GM12878 (cell line): Measurements from ENCODE around the gene ANKMY1. TPM values are rescaled to one million over a fixed set of nuclear protein-coding genes. Genes with fewer than 3 reads are reported as not detected.

Experiments used
- ATAC-seq: fragments of 200-7000 bp; cut with Tn5 transposase; 3 replicates; pipeline ENCODE4 v1.9.1; 2020; ENCODE audit warnings: mild to moderate bottlenecking, moderate library complexity
- BruUV-seq: library from RNA; stranded (reverse); fragments of 400-500 nt; replicated peaks from 2 replicates; lab custom pipeline; 2021; lab: Mats Ljungman, UMichigan
- CTCF ChIA-PET: fragments of 300-600 bp; sonication (Branson Sonifier 250); formaldehyde crosslinking; extraction: SDS; loops from one replicate; lab custom pipeline; 2021; ENCODE audit warnings: inconsistent platforms; lab: Yijun Ruan, JAX
- POLR2A ChIA-PET: fragments of 350-600 bp; formaldehyde crosslinking; extraction: SDS; loops from one replicate; lab custom pipeline; 2021; ENCODE audit warnings: inconsistent platforms; lab: Charles Lee
- RAD21 ChIA-PET: fragments of 300-600 bp; sonication (Branson Sonifier 250); formaldehyde crosslinking; loops from one replicate; lab custom pipeline; 2023; ENCODE audit warnings: antibody characterized with exemption; ENCODE audit not compliant: unreplicated experiment; lab: Charles Lee
- SMC1A ChIA-PET: fragments of 300-600 bp; sonication (Branson Sonifier 250); formaldehyde crosslinking; loops from one replicate; lab custom pipeline; 2023; ENCODE audit not compliant: unreplicated experiment, uncharacterized antibody; lab: Charles Lee
- DNase-seq: peaks from one replicate; pipeline ENCODE4 v3.0.0-alpha.2; 2011; ENCODE audit warnings: low read depth, low spot score
- FAIRE-seq: peaks from 3 replicates; lab custom pipeline; 2011; peaks lifted over from hg19 to GRCh38; lab: Jason Lieb, UNC
- H2AFZ ChIP-seq: 2 replicates; pipeline ENCODE4 v1.6.0; 2011; ENCODE audit warnings: low read depth, low read length, control low read depth; ENCODE audit not compliant: control insufficient read depth
- H3K27ac ChIP-seq: 2 replicates; pipeline ENCODE4 v1.5.1; 2011; ENCODE audit warnings: control low read depth; ENCODE audit not compliant: control insufficient read depth, insufficient read depth
- H3K27me3 ChIP-seq, 2 experiments: replicated peaks in 1 of 2; 2 replicates each; pipeline versions ENCODE4 v1.6.0 to v1.6.1; 2011; ENCODE audit warnings: low read length in 1 of 2; ENCODE audit not compliant: control insufficient read depth in 2 of 2, insufficient read depth in 2 of 2
- H3K36me3 ChIP-seq, 2 experiments: 2 replicates each; pipeline ENCODE4 v1.5.1; 2011; ENCODE audit warnings: low read length in 1 of 2; ENCODE audit not compliant: control insufficient read depth in 2 of 2, insufficient read depth in 2 of 2
- H3K4me1 ChIP-seq: 2 replicates; pipeline ENCODE4 v1.6.1; 2011; ENCODE audit warnings: mild to moderate bottlenecking, low read length, moderate library complexity, mixed read lengths; ENCODE audit not compliant: control insufficient read depth, insufficient read depth
- H3K4me2 ChIP-seq: 2 replicates; pipeline ENCODE4 v1.6.0; 2011; ENCODE audit warnings: control low read depth; ENCODE audit not compliant: control insufficient read depth, insufficient read depth
- H3K4me3 ChIP-seq: fragments of 200-600 bp; sonication (generic); 2 replicates; pipeline ENCODE4 v1.5.1; 2016
- H3K79me2 ChIP-seq: 2 replicates; pipeline ENCODE4 v1.6.0; 2011; ENCODE audit warnings: low read length; ENCODE audit not compliant: control insufficient read depth, insufficient read depth
- H3K9ac ChIP-seq: 2 replicates; pipeline ENCODE4 v1.8.0; 2011; ENCODE audit warnings: low read length, control low read depth, mixed read lengths; ENCODE audit not compliant: control insufficient read depth, insufficient read depth
- H3K9me3 ChIP-seq: replicated peaks from 3 replicates; pipeline ENCODE4 v1.5.1; 2011; ENCODE audit warnings: mild to moderate bottlenecking, low read length; ENCODE audit not compliant: control insufficient read depth, insufficient read depth
- H4K20me1 ChIP-seq: 2 replicates; pipeline ENCODE4 v1.6.0; 2011; ENCODE audit not compliant: control insufficient read depth, insufficient read depth
- CREB1 ChIP-seq: IDR thresholded peaks from 2 replicates; pipeline ENCODE4 v1.6.1; 2012; ENCODE audit warnings: low read depth, mild to moderate bottlenecking, inconsistent platforms
- CTCF ChIP-seq, 3 experiments: IDR thresholded peaks in 2 of 3; conservative IDR thresholded peaks in 1 of 3; 2 replicates each; pipeline ENCODE4 v1.5.1; 2011; ENCODE audit warnings: low read depth in 3 of 3, low read length in 3 of 3, mild to moderate bottlenecking in 3 of 3, control low read depth in 2 of 3, moderate library complexity in 2 of 3, inconsistent platforms in 1 of 3, mixed read lengths in 1 of 3; ENCODE audit not compliant: control insufficient read depth in 2 of 3, insufficient read depth in 1 of 3; ENCODE audit errors: extremely low read depth in 1 of 3
- E2F4 ChIP-seq: IDR thresholded peaks from 2 replicates; pipeline ENCODE4 v1.6.1; 2012; ENCODE audit warnings: low read depth, low read length, improper control_type of control experiment
- EP300 ChIP-seq, 2 experiments: fragments of 150-350 bp in 1 of 2; IDR thresholded peaks; 2 replicates each; pipeline ENCODE4 v1.6.1; 2011 to 2012; ENCODE audit warnings: low read depth in 2 of 2, low read length in 2 of 2, borderline replicate concordance in 1 of 2, improper control_type of control experiment in 1 of 2, inconsistent platforms in 1 of 2; ENCODE audit not compliant: control insufficient read depth in 1 of 2
- EZH2 ChIP-seq: IDR thresholded peaks from 2 replicates; pipeline ENCODE4 v1.6.1; 2012; ENCODE audit warnings: low read depth, mild to moderate bottlenecking, control low read depth, inconsistent platforms, low read length, borderline replicate concordance; ENCODE audit not compliant: control insufficient read depth
- FOS ChIP-seq: IDR thresholded peaks from 3 replicates; pipeline ENCODE4 v1.6.1; 2011; ENCODE audit warnings: borderline replicate concordance; ENCODE audit not compliant: insufficient read length; ENCODE audit errors: extremely low read depth
- GABPA ChIP-seq: IDR thresholded peaks from 2 replicates; pipeline ENCODE4 v1.6.1; 2014; ENCODE audit warnings: antibody characterized with exemption, low read depth, mild to moderate bottlenecking, inconsistent platforms
- HDAC6 ChIP-seq: fragments of 200-600 bp; sonication (generic); IDR thresholded peaks from one replicate; pipeline ENCODE4 v1.8.0; 2017; ENCODE audit warnings: antibody characterized with exemption; ENCODE audit not compliant: unreplicated experiment
- NKRF ChIP-seq: fragments of 450-650 bp; conservative IDR thresholded peaks from 2 replicates; pipeline ENCODE4 v1.6.1; 2017; ENCODE audit warnings: mild to moderate bottlenecking, moderate library complexity
- NR2C1 ChIP-seq: fragments of 450-650 bp; IDR thresholded peaks from 2 replicates; pipeline ENCODE4 v1.6.1; 2017; ENCODE audit warnings: antibody characterized with exemption, mild to moderate bottlenecking, moderate library complexity
- PAX5 ChIP-seq: IDR thresholded peaks from 2 replicates; pipeline ENCODE4 v1.6.1; 2011; ENCODE audit warnings: low read depth, low read length, borderline replicate concordance
- RCOR1 ChIP-seq: conservative IDR thresholded peaks from 2 replicates; pipeline ENCODE4 v1.6.1; 2012; ENCODE audit warnings: low read depth, low read length, improper control_type of control experiment
- SUZ12 ChIP-seq: fragments of 200-600 bp; sonication (generic); IDR thresholded peaks from one replicate; pipeline ENCODE4 v1.6.1; 2018; ENCODE audit warnings: antibody characterized with exemption, mild to moderate bottlenecking; ENCODE audit not compliant: unreplicated experiment
- ZBTB33 ChIP-seq: fragments of 450-650 bp; IDR thresholded peaks from 2 replicates; pipeline ENCODE4 v1.6.1; 2017; ENCODE audit warnings: mild to moderate bottlenecking
- ZNF217 ChIP-seq: fragments of 450-650 bp; IDR thresholded peaks from 2 replicates; pipeline ENCODE4 v1.6.1; 2017; ENCODE audit warnings: antibody characterized with exemption, mild to moderate bottlenecking
- WGBS: methylation state at CpG from one replicate; pipeline ENCODE4 v1.1.6; 2016; ENCODE audit warnings: low lambda C conversion rate; ENCODE audit not compliant: insufficient replicate concordance, insufficient coverage; ENCODE audit errors: missing lambda C conversion rate; 5-methylcytosine and 5-hydroxymethylcytosine counted together
- in situ Hi-C: fragments of 300-500 bp; cut with MboI; formaldehyde crosslinking; loops from 9 replicates; pipeline ENCODE4 v1.14.3; 2018; ENCODE audit warnings: mixed read lengths
- intact Hi-C: fragments of 100-400 bp; cut with micrococcal nuclease; formaldehyde crosslinking; loops from one replicate; pipeline ENCODE4 v1.14.2; 2022; ENCODE audit not compliant: unreplicated experiment
- polyA plus RNA-seq, 11 experiments: library from polyadenylated mRNA; depleted of rRNA in 4 of 11; unstranded in 6 of 11; stranded (reverse) in 5 of 11; fragments of >200 nt; fragmentation: Nextera tagmentation in 4 of 11; fragmentation: Illumina TruSeq in 1 of 11; extraction: Ambion mirVana in 4 of 11; extraction: Trizol in 1 of 11; gene quantifications; 1 replicate in 1 of 11; 2 replicates in 10 of 11; pipeline versions ENCODE4 v1.2.1 to v1.2.3, GENCODE V29; 2011 to 2016; ENCODE audit warnings: inconsistent platforms in 2 of 11, missing spikeins in 2 of 11, low read depth in 1 of 11
- total RNA-seq, 4 experiments: library from RNA; depleted of rRNA in 3 of 4; stranded (reverse); fragments of >200 nt in 3 of 4; fragmentation: Illumina TruSeq in 1 of 4; extraction: Trizol in 1 of 4; gene quantifications; 2 replicates each; pipeline versions ENCODE4 v1.2.1 to v1.2.3, GENCODE V29; 2013 to 2021

ANKMY1 gene
- total and polyA plus RNA-seq, 10 of the 15 experiments (the other 5 are each of a cell fraction or from before 2014, with no cell fraction given) = 1.1 to 15.3 (median 11.1) TPM

GRCh38 chr2:240594511-240595380, 37.0 kb upstream of the ANKMY1 start:
- intact Hi-C loops = no loop called here
- ChIA-PET RAD21 (no interaction called here), CTCF (no interaction called here), SMC1A (no interaction called here), POLR2A (no interaction called here)
- Histone ChIP-seq H3K36me3 (peaks cover 2 to 26% of the 10 kb centered on the region in 2 experiments; a peak in 3 of 4 replicates), H3K27me3 (no peaks in the 10 kb centered on the region), H4K20me1 (no peaks in the 10 kb centered on the region), H3K9ac (no peak overlapping the region), H3K79me2 (no peaks in the 10 kb centered on the region), H3K4me2 (no peak overlapping the region), H3K9me3 (no peaks in the 10 kb centered on the region), H3K4me3 (no peak overlapping the region), H2AFZ (no peak overlapping the region), H3K4me1 (no peaks in the 10 kb centered on the region; the same call in 1 of the 2 replicates), H3K27ac (no peak overlapping the region)
- ATAC-seq (no peak), DNase-seq (no peak), FAIRE-seq (no peak)
- BruUV-seq = no TSS peak
- 92% methylated on average over 34 of the region's 34 CpGs for WGBS
- in situ Hi-C loops = no loop called here
- TF ChIP-seq CTCF (IDR thresholded peaks at IDR 0.05 in 2 of 3, conservative IDR thresholded peaks at IDR 0.05 in 1 of 3; ENCODE audit: control insufficient read depth in 2 of 3, extremely low read depth in 1 of 3, insufficient read depth in 1 of 3, low read depth in 3 of 3, low read length in 3 of 3) (no peak), PAX5 (no peak), NKRF (no peak), E2F4 (no peak), GABPA (no peak), HDAC6 (no peak), NR2C1 (no peak), ZNF217 (no peak), FOS (no peak), ZBTB33 (no peak), EP300 (IDR thresholded peaks at IDR 0.05; ENCODE audit: borderline replicate concordance in 1 of 2, control insufficient read depth in 1 of 2, low read depth in 2 of 2, low read length in 2 of 2) (no peak), RCOR1 (no peak), CREB1 (no peak), SUZ12 (no peak), EZH2 (no peak)
